B cell (primary cell): ENCODE measurements around the gene ULK4.

Source experiments
- CTCF ChIP-seq: fragments of 200-600 bp; IDR thresholded peaks from one replicate; pipeline ENCODE4 v1.8.0; 2022; ENCODE audit warnings: antibody characterized with exemption, mild to moderate bottlenecking
- EZH2 ChIP-seq: IDR thresholded peaks from 2 replicates; pipeline ENCODE4 v1.6.1; 2012; ENCODE audit warnings: borderline replicate concordance, low read depth, mild to moderate bottlenecking, moderate library complexity, low read length; ENCODE audit not compliant: insufficient read depth, poor library complexity, severe bottlenecking

GRCh38 chr3:41352510-41352909 lies 609.4 kb downstream of the ULK4 start:
- TF ChIP-seq CTCF, result no peak
- no peak for TF ChIP-seq EZH2
